Measurements from ENCODE around the gene ADPRHL1. TPM values are rescaled to one million over a fixed set of nuclear protein-coding genes. Genes with fewer than 3 reads are reported as not detected.
"Not testable (repeated sequence)": the region's sequence is repeated elsewhere in the genome, so short reads cannot be mapped to it uniquely, and the experiment has no call there.

Gene ADPRHL1
- total RNA-seq, 1 experiment from 2014 or later, result 11.5 TPM

- Histone ChIP-seq H3K4me3 (no peak overlapping the region), H3K27ac (no peak overlapping the region), H4K20me1 (ENCODE audit: insufficient read depth) (no peaks in the 10 kb centered on the region), H3K9me3 (ENCODE audit: insufficient read depth, low read depth) (no peaks in the 10 kb centered on the region), H3K4me1 (replicated peaks; ENCODE audit: insufficient read depth) (no peaks in the 10 kb centered on the region), H3K9me2 (ENCODE audit: insufficient read depth) (no peaks in the 10 kb centered on the region), H3K79me2 (ENCODE audit: low read depth) (no peaks in the 10 kb centered on the region), H3K27me3 (ENCODE audit: insufficient read depth, low read depth) (peaks cover 20% of the 10 kb centered on the region), H3K36me3 (ENCODE audit: low read depth) (no peaks in the 10 kb centered on the region), H3K4me2 (no peak overlapping the region), H3F3A (ENCODE audit: insufficient read depth, low read depth) (peaks cover 16% of the 10 kb centered on the region), H2AFZ (no peak overlapping the region)
- TF ChIP-seq EZH2 (IDR thresholded peaks at IDR 0.05; ENCODE audit: low read depth) (no peak), CTCF (conservative IDR thresholded peaks at IDR 0.05) (no peak)
- DNase-seq, result no peak
- BruUV-seq (replicated peaks), result no TSS peak
- intact Hi-C loops (cut with micrococcal nuclease; ENCODE audit: unreplicated experiment), result no loop called here
- ChIA-PET POLR2A (ENCODE audit: unreplicated experiment) (no interaction called here), CTCF (no interaction called here)
Observed at GRCh38 chr13:113371061-113371460, 82.2 kb downstream of the ADPRHL1 start.

- H3K4me3 ChIP-seq, result no peak overlapping the region
- H4K20me1 ChIP-seq (ENCODE audit: insufficient read depth), result no peaks in the 10 kb centered on the region
- TF ChIP-seq CTCF (conservative IDR thresholded peaks at IDR 0.05) (no peak), EZH2 (IDR thresholded peaks at IDR 0.05; ENCODE audit: low read depth) (no peak)
- no peak overlapping the region for H2AFZ ChIP-seq
- H3F3A ChIP-seq (ENCODE audit: insufficient read depth, low read depth), result peaks cover 16% of the 10 kb centered on the region
- no peaks in the 10 kb centered on the region for H3K9me3 ChIP-seq (ENCODE audit: insufficient read depth, low read depth)
- H3K4me2 ChIP-seq, result no peak overlapping the region
- H3K9me2 ChIP-seq (ENCODE audit: insufficient read depth), result no peaks in the 10 kb centered on the region
- no peaks in the 10 kb centered on the region for H3K4me1 ChIP-seq (replicated peaks; ENCODE audit: insufficient read depth)
- no peak overlapping the region for H3K27ac ChIP-seq
- H3K27me3 ChIP-seq (ENCODE audit: insufficient read depth, low read depth), result peaks cover 16% of the 10 kb centered on the region
- intact Hi-C loops (cut with micrococcal nuclease; ENCODE audit: unreplicated experiment), result no loop called here
- DNase-seq, result no peak
- ChIA-PET POLR2A (ENCODE audit: unreplicated experiment) (no interaction called here), CTCF (no interaction called here)
- no peaks in the 10 kb centered on the region for H3K79me2 ChIP-seq (ENCODE audit: low read depth)
- BruUV-seq (replicated peaks), result no TSS peak
- H3K36me3 ChIP-seq (ENCODE audit: low read depth), result no peaks in the 10 kb centered on the region
Observed at GRCh38 chr13:113369881-113370280, 83.4 kb downstream of the ADPRHL1 start.

GRCh38 chr13:113369189-113369588 is 84.1 kb downstream of the ADPRHL1 start:
- Histone ChIP-seq H4K20me1 (ENCODE audit: insufficient read depth) (no peaks in the 10 kb centered on the region), H2AFZ (no peak overlapping the region), H3K9me3 (ENCODE audit: insufficient read depth, low read depth) (no peaks in the 10 kb centered on the region), H3K36me3 (ENCODE audit: low read depth) (no peaks in the 10 kb centered on the region), H3K4me1 (replicated peaks; ENCODE audit: insufficient read depth) (no peaks in the 10 kb centered on the region), H3K9me2 (ENCODE audit: insufficient read depth) (no peaks in the 10 kb centered on the region), H3K27me3 (ENCODE audit: insufficient read depth, low read depth) (peaks cover 11% of the 10 kb centered on the region), H3K4me2 (no peak overlapping the region), H3K79me2 (ENCODE audit: low read depth) (no peaks in the 10 kb centered on the region), H3F3A (ENCODE audit: insufficient read depth, low read depth) (peaks cover 16% of the 10 kb centered on the region), H3K27ac (no peak overlapping the region), H3K4me3 (no peak overlapping the region)
- no peak for TF ChIP-seq CTCF (conservative IDR thresholded peaks at IDR 0.05)
- no peak for TF ChIP-seq EZH2 (IDR thresholded peaks at IDR 0.05; ENCODE audit: low read depth)
- intact Hi-C loops (cut with micrococcal nuclease; ENCODE audit: unreplicated experiment), result no loop called here
- BruUV-seq (replicated peaks), result no TSS peak
- ChIA-PET CTCF (no interaction called here), POLR2A (ENCODE audit: unreplicated experiment) (no interaction called here)
- no peak for DNase-seq

GRCh38 chr13:113368353-113368752 is 84.9 kb downstream of the ADPRHL1 start:
- CTCF ChIA-PET; H3K4me3 ChIP-seq; H3K9me2 ChIP-seq (ENCODE audit: insufficient read depth); POLR2A ChIA-PET (ENCODE audit: unreplicated experiment); DNase-seq; H3K4me2 ChIP-seq; H3K9me3 ChIP-seq (ENCODE audit: insufficient read depth, low read depth); BruUV-seq (replicated peaks); H3K27ac ChIP-seq; H3K27me3 ChIP-seq (ENCODE audit: insufficient read depth, low read depth); H4K20me1 ChIP-seq (ENCODE audit: insufficient read depth); intact Hi-C loops (cut with micrococcal nuclease; ENCODE audit: unreplicated experiment); H3K36me3 ChIP-seq (ENCODE audit: low read depth); H3K4me1 ChIP-seq (replicated peaks; ENCODE audit: insufficient read depth); H3K79me2 ChIP-seq (ENCODE audit: low read depth); H2AFZ ChIP-seq: not testable (repeated sequence)
- H3F3A ChIP-seq (ENCODE audit: insufficient read depth, low read depth), result peaks cover 20% of the 10 kb centered on the region
